Effector CD4-positive, alpha-beta T cell (primary cell): ENCODE measurements around the gene GPR156.
A peak's percentile ranks its signal among the peaks of the same experiment; 100 is the strongest.
"Not testable (repeated sequence)": the region's sequence is repeated elsewhere in the genome, so short reads cannot be mapped to it uniquely, and the experiment has no call there.

Experiments
- DNase-seq: peaks from one replicate; pipeline ENCODE4 v3.0.0-alpha.2; 2020

GPR156 gene

DNA sequence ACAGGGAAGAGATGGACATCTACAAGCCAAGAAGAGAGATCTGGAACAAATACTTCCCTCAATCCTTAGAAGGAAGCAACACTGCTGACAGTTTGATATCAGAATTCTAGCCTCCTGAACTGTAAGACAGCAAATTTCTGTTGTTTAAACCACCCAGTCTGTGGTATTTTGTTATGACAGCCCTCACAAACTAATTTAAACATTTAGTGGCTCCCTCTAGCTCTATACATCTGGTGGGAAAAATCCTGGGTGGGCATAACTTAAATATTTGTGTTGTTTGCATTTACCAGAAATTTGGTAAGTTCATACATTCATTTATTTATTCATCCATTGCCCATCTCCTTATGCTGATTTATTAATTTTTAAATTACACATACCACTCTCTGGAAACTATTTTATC is 128.3 kb downstream of the GPR156 start:
- DNase-seq, result no peak

- not testable (repeated sequence) for DNase-seq
Measured at GRCh38 chr3:120155694-120156093, 129.3 kb downstream of the GPR156 start.

GRCh38 chr3:120155108-120155507 is 129.9 kb downstream of the GPR156 start:
- no peak for DNase-seq

DNA sequence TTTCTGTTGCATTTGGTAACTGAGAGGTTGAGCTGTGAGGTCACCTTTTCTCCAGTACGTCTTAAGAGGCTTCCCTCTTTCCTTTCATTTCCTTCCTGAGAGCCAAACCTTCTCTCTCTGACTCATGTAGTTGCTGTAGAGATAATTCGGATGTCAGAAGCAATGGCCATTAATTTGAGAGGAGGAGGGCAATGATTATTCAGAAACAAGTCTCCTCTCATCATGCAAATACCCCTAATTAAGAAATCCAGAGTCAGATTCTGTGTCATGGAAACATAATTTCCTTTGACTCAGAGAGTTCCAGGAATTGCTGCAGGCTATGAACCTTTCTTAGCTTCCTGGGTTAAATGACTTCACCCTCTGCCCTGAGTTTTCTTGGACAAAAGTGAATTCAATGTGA is 131.7 kb downstream of the GPR156 start:
- DNase-seq, result no peak

DNA sequence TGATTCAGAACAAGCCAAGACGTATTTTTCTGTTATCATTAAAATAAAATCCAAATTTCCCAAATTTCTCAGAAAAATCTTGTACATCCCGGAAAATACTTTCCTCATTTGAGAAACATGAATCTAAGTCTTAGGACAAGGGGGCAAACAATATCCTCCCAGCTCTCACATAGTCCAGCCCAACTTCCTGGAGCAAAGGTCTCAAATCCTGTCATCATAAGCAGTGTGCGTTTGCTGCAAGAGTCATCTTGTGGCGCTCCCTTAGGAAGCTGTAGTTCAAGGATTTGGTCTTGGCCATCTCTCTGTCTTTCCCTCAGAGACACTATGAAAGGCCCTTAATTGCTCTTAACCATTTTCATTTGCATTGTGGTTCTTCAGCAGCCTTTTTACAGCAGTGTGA is 133.2 kb downstream of the GPR156 start:
- no peak for DNase-seq

DNA sequence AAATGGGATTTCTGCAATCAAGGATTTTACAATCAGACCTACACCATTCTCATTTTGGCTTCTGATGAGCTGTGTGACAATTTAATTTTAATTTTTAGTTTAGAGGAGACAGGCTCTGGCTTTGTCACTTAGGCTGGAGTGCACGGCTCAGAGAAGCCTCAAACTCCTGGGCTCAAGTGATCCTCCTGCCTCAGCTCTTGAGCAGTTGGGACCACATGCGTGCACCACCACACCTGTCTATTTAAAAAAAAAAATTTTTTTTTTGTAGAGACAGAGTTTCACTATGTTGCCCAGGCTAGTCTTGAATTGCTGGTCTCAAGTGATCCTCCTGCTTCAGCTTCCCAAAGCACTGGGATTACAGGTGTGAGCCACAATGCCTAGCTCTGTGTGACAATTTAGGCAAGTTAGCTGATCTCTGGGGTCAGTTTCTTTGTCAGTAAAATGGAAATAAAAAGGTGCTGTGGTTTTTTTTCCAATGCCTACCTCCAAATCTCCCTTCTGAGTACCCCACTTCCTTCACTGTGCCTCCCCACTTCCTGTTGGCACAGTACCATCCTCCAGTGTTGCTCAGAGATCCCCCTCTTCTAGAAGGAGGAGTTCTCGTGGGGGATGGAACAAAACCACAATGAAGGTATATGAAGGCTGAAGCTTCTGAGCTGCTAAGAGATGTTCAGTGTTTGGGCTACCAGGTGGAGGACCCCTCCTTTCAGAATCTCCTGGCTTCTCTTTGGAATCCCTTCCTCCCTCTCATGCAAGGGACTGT is 136.7 kb downstream of the GPR156 start:
- DNase-seq, result no peak

- peak; percentile 38 for DNase-seq
Measured at GRCh38 chr3:120147072-120147871, 137.8 kb downstream of the GPR156 start.

- no peak for DNase-seq
Measured at GRCh38 chr3:120145542-120146285, 139.3 kb downstream of the GPR156 start.

DNA sequence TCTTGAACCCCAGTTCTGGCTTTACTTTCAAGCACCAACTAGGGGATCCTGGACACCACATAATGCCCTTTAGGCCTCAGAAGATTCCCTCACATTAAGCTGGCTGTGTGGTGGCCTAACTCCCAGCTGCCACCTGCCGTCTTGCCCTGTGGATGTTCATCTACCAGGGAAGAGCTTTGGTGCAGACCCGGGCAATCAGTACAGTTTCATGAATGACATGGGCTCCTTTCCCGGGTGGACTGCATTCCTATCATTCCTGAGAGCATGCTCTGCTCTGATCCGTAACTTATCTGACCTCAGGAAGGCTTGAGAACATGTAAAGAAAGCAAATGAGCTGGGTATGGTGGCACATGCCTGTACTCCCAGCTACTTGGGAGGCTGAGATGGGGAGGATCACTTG is 140.8 kb downstream of the GPR156 start:
- DNase-seq, result no peak

- no peak for DNase-seq
Measured at GRCh38 chr3:120143676-120144075, 141.3 kb downstream of the GPR156 start.

DNA sequence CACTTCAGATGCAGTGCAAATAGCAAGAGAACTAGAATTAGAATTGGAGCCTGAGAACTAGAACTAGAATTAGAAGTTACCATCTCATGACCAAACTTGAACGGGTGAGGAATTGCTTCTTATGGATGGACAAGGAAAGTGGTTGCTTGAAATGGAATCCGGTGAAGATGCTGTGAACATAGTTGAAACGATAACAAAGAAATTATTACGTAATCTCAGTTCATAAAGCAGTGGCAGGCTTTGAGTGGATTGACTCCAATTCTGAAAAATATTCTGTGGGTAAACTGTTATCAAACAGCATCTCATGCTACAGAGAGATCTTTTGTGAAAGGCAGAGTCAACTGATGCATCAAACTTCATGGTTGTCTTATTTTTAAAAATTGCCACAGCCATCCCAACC is 142.8 kb downstream of the GPR156 start:
- DNase-seq, result no peak

DNA sequence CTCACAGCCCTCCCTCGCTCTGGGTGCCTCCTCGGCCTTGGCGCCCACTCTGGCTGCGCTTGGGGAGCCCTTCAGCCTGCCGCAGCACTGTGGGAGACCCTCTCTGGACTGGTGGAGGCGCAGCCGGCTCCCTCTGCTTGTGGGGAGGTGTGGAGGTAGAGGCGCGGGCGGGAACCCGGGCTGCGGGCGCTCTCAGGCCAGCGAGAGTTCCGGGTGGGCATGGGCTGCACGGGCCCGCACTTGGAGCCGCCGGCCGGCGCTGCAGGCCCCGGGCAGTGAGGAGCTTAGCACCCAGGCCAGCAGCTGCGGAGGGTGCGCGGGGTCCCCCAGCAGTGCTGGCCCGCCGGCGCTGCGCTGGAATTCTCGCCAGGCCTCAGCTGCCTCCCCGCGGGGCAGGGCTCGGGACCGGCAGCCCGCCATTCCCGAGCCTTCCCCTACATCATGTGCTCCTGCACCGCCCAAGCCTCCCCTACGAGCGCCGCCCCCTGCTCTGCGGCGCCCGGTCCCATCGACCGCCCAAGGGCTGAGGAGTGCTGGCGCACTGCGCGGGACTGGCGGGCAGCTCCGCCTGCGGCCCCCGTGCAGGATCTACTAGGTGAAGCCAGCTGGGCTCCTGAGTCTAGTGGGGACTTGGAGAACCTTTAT is 144.8 kb downstream of the GPR156 start:
- no peak for DNase-seq

DNA sequence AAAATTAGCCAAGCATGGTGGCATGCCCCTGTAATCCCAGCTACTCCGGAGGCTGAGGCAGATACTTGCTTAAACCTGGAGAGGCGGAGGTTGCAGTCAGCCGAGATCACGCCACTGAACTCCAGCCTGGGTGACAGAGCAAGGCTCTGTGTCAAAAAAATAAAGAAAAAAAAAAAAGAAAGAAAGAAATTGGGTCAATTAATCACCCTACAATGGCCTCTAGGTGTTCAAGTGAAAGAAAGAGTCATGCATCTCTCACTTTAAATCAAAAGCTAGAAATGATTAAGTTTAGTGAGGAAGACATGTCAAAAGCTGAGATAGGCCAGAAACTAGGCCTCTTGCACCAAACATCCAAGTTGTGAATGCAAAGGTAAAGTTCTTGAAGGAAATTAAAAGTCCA is 145.9 kb downstream of the GPR156 start:
- DNase-seq, result no peak

DNA sequence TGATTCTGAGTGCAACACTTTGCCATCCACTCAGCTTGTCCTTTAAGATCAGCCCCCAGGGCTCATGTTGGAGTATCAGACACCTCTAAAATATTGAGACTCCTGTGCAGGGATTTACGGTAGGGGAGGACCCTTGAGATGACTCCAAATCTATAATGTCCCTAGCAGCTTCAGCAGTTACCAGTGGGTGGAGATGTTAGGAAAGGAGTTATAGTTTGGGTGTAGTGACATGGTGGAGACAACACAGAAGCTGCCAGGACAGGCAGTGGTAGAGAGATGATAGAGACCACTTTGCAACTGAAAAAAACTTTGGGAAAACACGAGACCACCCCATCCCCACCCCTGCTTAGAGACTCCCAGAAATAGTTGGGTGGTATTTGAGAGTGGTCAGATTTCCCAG is 147.5 kb downstream of the GPR156 start:
- DNase-seq, result no peak

GRCh38 chr3:120130656-120131055 is 154.4 kb downstream of the GPR156 start:
- DNase-seq, result no peak

DNA sequence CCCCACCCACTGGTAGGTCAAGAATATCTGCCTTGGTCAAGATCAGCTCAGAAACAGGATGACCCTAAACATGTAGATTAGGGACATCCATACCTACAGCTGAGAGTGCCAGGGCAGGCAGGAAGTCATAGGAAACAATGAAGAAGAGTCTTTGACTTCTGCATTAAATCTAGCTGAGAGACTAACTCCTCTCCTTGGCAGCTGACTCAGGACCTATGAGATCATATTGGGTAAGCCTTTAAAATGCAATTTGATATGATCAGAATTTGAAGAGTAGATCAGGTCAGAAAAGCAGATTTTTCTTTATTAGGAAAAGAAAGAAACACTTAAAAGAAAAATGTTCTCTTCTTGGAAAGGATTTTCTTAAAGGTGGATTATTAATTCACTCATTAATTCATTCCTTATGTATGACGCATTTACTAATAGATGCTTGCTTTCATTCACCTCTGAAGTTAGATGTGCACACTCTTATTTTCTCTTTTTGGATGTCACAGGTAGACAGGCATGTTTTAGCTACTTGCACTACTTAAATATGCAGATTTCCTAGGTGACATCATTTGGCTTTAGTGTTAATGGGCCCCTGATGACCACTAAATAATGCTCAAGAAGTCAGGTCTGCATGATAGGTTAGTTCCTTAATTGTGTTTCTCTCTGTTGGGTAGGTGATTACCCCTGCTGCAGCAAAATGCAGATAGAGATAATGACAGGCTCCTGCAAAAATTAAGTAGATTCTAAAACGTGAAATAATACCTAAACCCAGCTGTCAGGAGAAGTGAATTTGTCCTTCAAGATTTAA is 155.1 kb downstream of the GPR156 start:
- no peak for DNase-seq

- no peak for DNase-seq
Measured at GRCh38 chr3:120129051-120129450, 156.0 kb downstream of the GPR156 start.

DNA sequence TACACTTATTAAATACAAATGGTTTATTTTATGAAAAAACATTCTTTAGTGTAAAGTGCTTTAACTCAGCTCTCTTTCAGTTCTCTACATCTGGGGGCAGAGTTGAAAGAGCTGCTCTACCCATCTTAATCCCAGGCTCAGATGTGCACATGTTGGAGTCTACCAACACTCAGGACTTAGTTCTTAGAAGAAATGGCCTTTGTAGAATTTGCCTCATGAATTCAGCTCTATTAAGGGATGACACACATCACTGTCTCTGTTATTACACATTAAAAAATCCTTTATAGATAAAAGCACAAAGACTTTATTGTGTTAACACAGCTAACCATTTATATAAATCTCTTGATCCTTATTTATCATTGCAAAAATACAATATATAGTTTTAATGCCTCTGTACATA is 159.0 kb downstream of the GPR156 start:
- no peak for DNase-seq

- no peak for DNase-seq
Measured at GRCh38 chr3:120119846-120120510, 165.0 kb downstream of the GPR156 start.
